ENCODE data around the gene IQSEC1. TPM values are rescaled to one million over a fixed set of nuclear protein-coding genes. Genes with fewer than 3 reads are reported as not detected.
A peak's percentile ranks its signal among the peaks of the same experiment; 100 is the strongest.

Gene IQSEC1
- total and polyA plus RNA-seq, 9 of the 15 experiments (the other 6 are each of a cell fraction or from before 2014, with no cell fraction given) = 0.56 to 39.0 (median 6.8) TPM

DNA sequence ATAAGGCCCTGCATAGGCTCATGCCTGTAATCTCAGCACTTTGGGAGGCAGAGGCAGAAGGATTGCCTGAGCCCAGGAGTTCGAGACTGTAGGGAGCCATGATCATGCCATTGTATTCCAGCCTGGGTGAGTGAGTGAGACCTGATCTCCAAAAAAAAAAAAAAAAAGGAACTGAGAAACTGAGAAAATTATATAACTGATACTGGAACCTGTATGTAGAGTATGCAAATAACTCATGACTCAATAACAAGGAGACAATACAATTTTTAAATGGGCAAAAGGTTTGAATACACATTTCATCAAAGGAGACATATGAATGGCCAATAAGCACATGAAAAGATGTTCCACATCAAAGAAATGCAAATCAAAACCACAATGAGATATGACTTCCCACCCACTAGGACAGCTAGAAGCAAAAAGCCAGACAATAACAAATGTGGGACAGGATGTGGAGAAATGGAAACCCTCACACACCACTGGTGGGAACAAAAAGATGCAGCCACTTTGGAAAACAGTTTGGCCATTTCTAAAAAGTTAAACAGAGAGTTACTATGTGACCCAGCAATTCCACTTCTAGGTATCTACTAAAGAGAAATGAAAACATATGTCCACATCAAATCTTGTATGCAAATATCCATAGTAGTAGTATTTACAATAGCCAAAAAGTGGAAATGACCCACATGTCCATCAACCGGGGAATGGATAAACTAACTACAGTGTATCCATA, 70.7 kb downstream of the IQSEC1 start (continued):
- no peak for TF ChIP-seq PATZ1 (CRISPR knock-in tag; IDR thresholded peaks at IDR 0.05; ENCODE audit: borderline replicate concordance)
- no peak for TF ChIP-seq BACH1 (tag; IDR thresholded peaks at IDR 0.05)
- TF ChIP-seq NELFE (IDR thresholded peaks at IDR 0.05; ENCODE audit: insufficient read depth, insufficient read length) = no peak
- TF ChIP-seq, protein P1, sequence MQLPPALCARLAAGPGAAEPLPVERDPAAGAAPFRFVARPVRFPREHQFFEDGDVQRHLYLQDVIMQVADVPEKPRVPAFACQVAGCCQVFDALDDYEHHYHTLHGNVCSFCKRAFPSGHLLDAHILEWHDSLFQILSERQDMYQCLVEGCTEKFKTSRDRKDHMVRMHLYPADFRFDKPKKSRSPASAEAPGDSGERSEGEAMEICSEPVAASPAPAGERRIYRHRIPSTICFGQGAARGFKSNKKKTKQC (CRISPR knock-in tag; IDR thresholded peaks at IDR 0.05) = no peak
- no peak for TF ChIP-seq HMG20B (CRISPR knock-in tag; IDR thresholded peaks at IDR 0.05)
- TF ChIP-seq SNRNP70 (optimal IDR thresholded peaks at IDR 0.05; ENCODE audit: low read depth, low read length) = no peak
- TF ChIP-seq SLC30A9 (CRISPR knock-in tag; IDR thresholded peaks at IDR 0.05) = no peak
- TF ChIP-seq TRIM28 (IDR thresholded peaks at IDR 0.05) = no peak
- no peak for TF ChIP-seq DACH1 (IDR thresholded peaks at IDR 0.05; ENCODE audit: partially characterized antibody)
- TF ChIP-seq ZNF274 (IDR thresholded peaks at IDR 0.05; ENCODE audit: borderline replicate concordance, low read depth, low read length) = no peak
- TF ChIP-seq SETDB1 (IDR thresholded peaks at IDR 0.05; ENCODE audit: low read length) = no peak
- no peak for TF ChIP-seq ZNF431 (CRISPR knock-in tag; IDR thresholded peaks at IDR 0.05)
- no peak for TF ChIP-seq HCFC1 (IDR thresholded peaks at IDR 0.05; ENCODE audit: low read depth, low read length)
- TF ChIP-seq SMARCB1 (IDR thresholded peaks at IDR 0.05; ENCODE audit: insufficient read length, low read depth) = no peak
- TF ChIP-seq KDM1A (IDR thresholded peaks at IDR 0.05) = peak; percentile 30 to 49; a peak in 1 of 4 replicates
- peak; percentile 23; the same call in 1 of the 2 replicates for TF ChIP-seq SMARCE1 (IDR thresholded peaks at IDR 0.05)
- TF ChIP-seq ZBTB8A (IDR thresholded peaks at IDR 0.05; ENCODE audit: partially characterized antibody) = no peak
- TF ChIP-seq TAL1 (IDR thresholded peaks at IDR 0.05) = no peak
- TF ChIP-seq CBX1 (IDR thresholded peaks at IDR 0.05; ENCODE audit: low read depth) = peak; percentile 97
- no peak for TF ChIP-seq MCM2 (IDR thresholded peaks at IDR 0.05; ENCODE audit: low read depth)
- no peak for TF ChIP-seq NFIX (CRISPR knock-in tag; IDR thresholded peaks at IDR 0.05; ENCODE audit: low read depth)
- no peak for TF ChIP-seq ZNF699 (CRISPR knock-in tag; IDR thresholded peaks at IDR 0.05; ENCODE audit: insufficient replicate concordance)
- TF ChIP-seq RBM25 (IDR thresholded peaks at IDR 0.05; ENCODE audit: low read depth, low read length, severe bottlenecking) = peak; percentile 34
- no peak for TF ChIP-seq ZNF561 (CRISPR knock-in tag; conservative IDR thresholded peaks at IDR 0.05)
- TF ChIP-seq ZNF518B (CRISPR knock-in tag; IDR thresholded peaks at IDR 0.05) = no peak
